HFFc6 (cell line): Measurements from ENCODE around the gene CARMIL1. TPM values are rescaled to one million over a fixed set of nuclear protein-coding genes. Genes with fewer than 3 reads are reported as not detected.

Experiments used
- DNase-seq: peaks from one replicate; pipeline ENCODE4 v3.0.0-alpha.2; 2018
- H3K27ac Mint-ChIP-seq: 2 replicates; pipeline ENCODE4 v1.8.0; 2020; ENCODE audit warnings: mild to moderate bottlenecking, mixed read lengths
- H3K27me3 Mint-ChIP-seq: 2 replicates; pipeline ENCODE4 v1.8.0; 2021; ENCODE audit warnings: mild to moderate bottlenecking, moderate library complexity, mixed read lengths; ENCODE audit not compliant: insufficient read depth
- H3K36me3 Mint-ChIP-seq: 2 replicates; pipeline ENCODE4 v1.8.0; 2021; ENCODE audit warnings: low read depth, mixed read lengths
- H3K4me1 Mint-ChIP-seq: 2 replicates; pipeline ENCODE4 v1.8.0; 2020; ENCODE audit warnings: low read depth, mixed read lengths
- H3K4me3 Mint-ChIP-seq: 2 replicates; pipeline ENCODE4 v1.8.0; 2020; ENCODE audit warnings: mild to moderate bottlenecking, moderate library complexity, mixed read lengths
- H3K9me3 Mint-ChIP-seq: 2 replicates; pipeline ENCODE4 v1.8.0; 2020; ENCODE audit warnings: mild to moderate bottlenecking, mixed read lengths
- total RNA-seq, 6 experiments: library from RNA; stranded (reverse); fragmentation: NEBNext Ultra II Directional; extraction: Animal tissue kit (Norgen Biotek cat#: 25700); gene quantifications; 2 replicates in 1 of 6; 3 replicates in 5 of 6; pipeline ENCODE4 v1.2.3, GENCODE V29; 2021
- TF ChIP-seq, protein P1 (sequence below): fragments of 200-600 bp; sonication (generic); IDR thresholded peaks from 2 replicates; pipeline ENCODE4 v1.5.0; 2021; ENCODE audit warnings: antibody characterized with exemption, mild to moderate bottlenecking

The CARMIL1 gene
- total RNA-seq, 6 experiments from 2014 or later, result 12.2 to 15.6 (median 13.7) TPM

DNA sequence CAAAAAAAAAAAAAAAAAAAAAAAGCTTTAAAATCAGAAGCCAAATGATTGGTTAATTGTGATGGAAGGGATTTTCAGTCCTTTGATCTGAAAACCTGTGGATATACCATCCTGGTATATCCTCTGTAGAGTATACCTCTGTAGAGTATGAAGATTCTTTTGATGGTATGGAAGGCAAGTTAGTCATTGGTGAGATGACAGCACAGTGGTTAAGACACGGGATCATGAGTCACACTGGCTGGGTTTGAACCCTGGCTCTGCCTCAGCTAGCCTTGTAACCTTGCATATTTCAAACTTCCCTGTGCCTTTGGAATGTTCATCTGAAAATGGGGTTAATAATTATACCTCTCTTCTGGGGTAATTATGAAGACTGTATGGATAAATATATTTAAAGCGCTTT, 179.3 kb downstream of the CARMIL1 start:
- H3K4me1 Mint-ChIP-seq, result peaks cover 63% of the 10 kb centered on the region
- DNase-seq, result peak; percentile 70
- H3K27ac Mint-ChIP-seq, result peak overlapping the region; percentile 64; the same call in 1 of the 2 replicates
- no peaks in the 10 kb centered on the region for H3K9me3 Mint-ChIP-seq
- TF ChIP-seq, protein P1, sequence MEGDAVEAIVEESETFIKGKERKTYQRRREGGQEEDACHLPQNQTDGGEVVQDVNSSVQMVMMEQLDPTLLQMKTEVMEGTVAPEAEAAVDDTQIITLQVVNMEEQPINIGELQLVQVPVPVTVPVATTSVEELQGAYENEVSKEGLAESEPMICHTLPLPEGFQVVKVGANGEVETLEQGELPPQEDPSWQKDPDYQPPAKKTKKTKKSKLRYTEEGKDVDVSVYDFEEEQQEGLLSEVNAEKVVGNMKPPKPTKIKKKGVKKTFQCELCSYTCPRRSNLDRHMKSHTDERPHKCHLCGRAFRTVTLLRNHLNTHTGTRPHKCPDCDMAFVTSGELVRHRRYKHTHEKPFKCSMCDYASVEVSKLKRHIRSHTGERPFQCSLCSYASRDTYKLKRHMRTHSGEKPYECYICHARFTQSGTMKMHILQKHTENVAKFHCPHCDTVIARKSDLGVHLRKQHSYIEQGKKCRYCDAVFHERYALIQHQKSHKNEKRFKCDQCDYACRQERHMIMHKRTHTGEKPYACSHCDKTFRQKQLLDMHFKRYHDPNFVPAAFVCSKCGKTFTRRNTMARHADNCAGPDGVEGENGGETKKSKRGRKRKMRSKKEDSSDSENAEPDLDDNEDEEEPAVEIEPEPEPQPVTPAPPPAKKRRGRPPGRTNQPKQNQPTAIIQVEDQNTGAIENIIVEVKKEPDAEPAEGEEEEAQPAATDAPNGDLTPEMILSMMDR, result no peak
- no peaks in the 10 kb centered on the region for H3K36me3 Mint-ChIP-seq
- no peaks in the 10 kb centered on the region; the same call in 1 of the 2 replicates for H3K27me3 Mint-ChIP-seq
- 0 out of 2 replicates have a peak overlapping the region, but pooled peaks have one; percentile 6 for H3K4me3 Mint-ChIP-seq

DNA sequence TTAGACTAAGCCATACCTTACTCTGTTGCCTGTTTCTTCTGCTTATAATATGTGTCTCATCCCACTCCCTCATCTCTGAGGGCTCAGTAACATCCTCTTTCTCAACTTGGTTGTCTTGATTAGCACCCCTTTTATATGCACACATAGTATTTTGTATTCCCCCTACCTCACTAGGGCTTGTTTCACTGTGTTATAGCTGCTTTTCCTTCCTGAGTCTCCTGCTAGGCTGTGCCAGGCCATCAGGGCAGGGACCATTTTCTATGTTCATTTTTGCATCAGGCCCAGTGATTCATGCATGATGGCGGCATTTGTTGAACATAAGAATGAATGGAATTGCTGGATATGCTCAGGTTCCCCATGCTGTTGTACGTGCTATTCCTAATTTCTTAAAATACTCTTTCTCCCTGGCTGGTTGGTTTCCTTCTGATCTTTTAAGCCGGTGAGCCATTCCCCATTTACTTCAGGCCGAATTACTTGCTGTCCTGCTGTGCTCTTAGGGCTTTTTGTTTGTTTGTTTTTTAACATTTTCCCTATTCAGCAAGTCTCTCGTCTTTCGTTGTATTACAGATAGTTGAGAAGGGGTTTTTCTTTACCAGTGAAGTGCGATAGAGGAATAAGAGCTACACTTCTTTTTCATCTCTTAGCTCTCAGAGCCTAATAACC, 183.2 kb downstream of the CARMIL1 start:
- Mint-ChIP-seq H3K27ac (no peak overlapping the region; the same call in 1 of the 2 replicates), H3K4me3 (no peak overlapping the region), H3K9me3 (no peaks in the 10 kb centered on the region), H3K36me3 (no peaks in the 10 kb centered on the region), H3K27me3 (no peaks in the 10 kb centered on the region), H3K4me1 (peaks cover 36% of the 10 kb centered on the region)
- no peak for DNase-seq
- TF ChIP-seq, protein P1, result no peak

DNA sequence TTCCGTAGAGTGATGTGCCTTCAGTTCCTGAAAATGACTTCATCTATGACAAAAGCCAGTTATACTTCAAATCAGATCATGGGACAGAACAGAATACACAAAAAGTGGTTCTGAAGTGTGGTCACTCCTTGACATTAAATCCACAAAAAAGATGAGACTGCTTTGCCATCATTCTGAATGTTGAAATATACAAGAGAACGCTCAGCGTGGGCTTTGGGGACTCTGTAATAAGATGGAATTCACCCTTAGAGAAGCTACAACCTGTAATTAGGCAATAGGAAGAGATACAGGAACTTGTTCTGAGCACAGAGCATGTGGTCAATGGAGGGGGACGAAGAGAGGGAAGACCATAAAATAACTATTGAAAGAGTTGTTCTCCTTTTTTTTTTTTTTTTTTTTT, 184.3 kb downstream of the CARMIL1 start:
- Mint-ChIP-seq H3K4me1 (peaks cover 26% of the 10 kb centered on the region), H3K27ac (no peak overlapping the region), H3K9me3 (no peaks in the 10 kb centered on the region), H3K36me3 (no peaks in the 10 kb centered on the region), H3K27me3 (no peaks in the 10 kb centered on the region), H3K4me3 (no peak overlapping the region)
- no peak for DNase-seq
- TF ChIP-seq, protein P1, result no peak

DNA sequence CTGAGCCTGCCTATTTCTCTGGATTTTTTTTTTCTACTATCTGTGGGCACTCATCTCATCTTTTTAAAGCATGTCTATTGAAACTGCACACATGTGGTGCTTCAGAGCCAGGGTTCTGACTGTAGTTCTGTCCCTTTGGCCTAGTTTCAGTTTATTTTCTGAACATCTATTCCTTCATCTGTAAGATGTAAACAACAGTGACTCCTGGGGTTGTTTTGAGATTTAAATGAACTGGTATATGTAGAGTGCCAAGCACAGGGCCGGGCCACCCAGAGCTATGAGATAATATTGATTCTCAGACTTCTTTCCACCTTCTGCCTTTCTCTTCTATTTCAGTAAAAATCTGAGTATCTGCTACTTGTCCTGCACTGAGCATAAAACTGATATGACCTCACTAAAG, 185.1 kb downstream of the CARMIL1 start:
- no peaks in the 10 kb centered on the region for H3K27me3 Mint-ChIP-seq
- no peaks in the 10 kb centered on the region for H3K9me3 Mint-ChIP-seq
- H3K4me1 Mint-ChIP-seq, result peaks cover 18% of the 10 kb centered on the region
- no peak overlapping the region for H3K4me3 Mint-ChIP-seq
- no peak for DNase-seq
- H3K27ac Mint-ChIP-seq, result no peak overlapping the region
- TF ChIP-seq, protein P1, result no peak
- H3K36me3 Mint-ChIP-seq, result no peaks in the 10 kb centered on the region

DNA sequence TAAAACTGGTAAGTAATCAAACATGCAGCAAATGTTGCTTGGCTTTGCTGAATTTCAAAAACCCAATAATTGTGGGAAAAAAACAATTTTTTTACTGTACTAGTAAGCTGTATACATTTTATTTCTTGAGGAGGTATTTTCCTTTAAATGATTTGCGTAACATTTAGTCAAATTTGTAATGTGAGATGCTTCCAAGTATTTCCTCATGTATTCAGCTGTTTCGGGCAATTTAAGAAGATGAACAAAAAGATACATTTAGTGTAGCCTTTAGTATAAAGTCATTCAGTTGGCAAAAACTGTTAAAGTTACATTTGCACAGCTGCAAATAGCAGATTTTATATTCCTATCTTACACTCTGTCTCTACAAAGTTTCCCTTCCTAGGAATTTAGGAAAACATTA, 186.8 kb downstream of the CARMIL1 start:
- no peak for DNase-seq
- H3K4me1 Mint-ChIP-seq, result peaks cover 7% of the 10 kb centered on the region; the same call in 1 of the 2 replicates
- no peak overlapping the region for H3K4me3 Mint-ChIP-seq
- H3K36me3 Mint-ChIP-seq, result no peaks in the 10 kb centered on the region
- H3K27me3 Mint-ChIP-seq, result no peaks in the 10 kb centered on the region
- H3K27ac Mint-ChIP-seq, result no peak overlapping the region
- H3K9me3 Mint-ChIP-seq, result no peaks in the 10 kb centered on the region
- TF ChIP-seq, protein P1, result no peak
